ENCODE measurements around the gene MEIOC.
"Not testable (repeated sequence)": the region's sequence is repeated elsewhere in the genome, so short reads cannot be mapped to it uniquely, and the experiment has no call there.

Gene MEIOC

GRCh38 chr17:44655983-44656710, at the start of gene MEIOC:
Gene MEIOC, plus strand, starts transcription at chr17:44656468. Its CDS starts 146 bp downstream, at chr17:44656614.
- peak; percentile 26 for DNase-seq

GRCh38 chr17:44606658-44607057, 49.6 kb upstream of the MEIOC start:
- no peak for DNase-seq

GRCh38 chr17:44607836-44608690, 48.2 kb upstream of the MEIOC start:
- DNase-seq, result no peak

GRCh38 chr17:44608727-44609435, 47.4 kb upstream of the MEIOC start:
- no peak for DNase-seq

GRCh38 chr17:44610331-44610730, 45.9 kb upstream of the MEIOC start:
- no peak for DNase-seq

- DNase-seq, result no peak
These were observed 45.4 kb upstream of the MEIOC start for GRCh38 chr17:44610871-44611270.

GRCh38 chr17:44614862-44615261, 41.4 kb upstream of the MEIOC start:
- DNase-seq, result no peak

GRCh38 chr17:44618652-44619051, 37.6 kb upstream of the MEIOC start:
- not testable (repeated sequence) for DNase-seq

- no peak for DNase-seq
These were observed 33.1 kb upstream of the MEIOC start for GRCh38 chr17:44623070-44623725.

- DNase-seq, result no peak
These were observed 28.6 kb upstream of the MEIOC start for GRCh38 chr17:44627513-44628242.

GRCh38 chr17:44628243-44629188, 27.8 kb upstream of the MEIOC start:
- peak; percentile 4 for DNase-seq

- no peak for DNase-seq
These were observed 27.0 kb upstream of the MEIOC start for GRCh38 chr17:44629314-44629713.

- no peak for DNase-seq
These were observed 25.6 kb upstream of the MEIOC start for GRCh38 chr17:44630703-44631102.

- DNase-seq, result no peak
These were observed 22.3 kb upstream of the MEIOC start for GRCh38 chr17:44633998-44634397.

- DNase-seq, result not testable (repeated sequence)
These were observed 21.9 kb upstream of the MEIOC start for GRCh38 chr17:44634401-44634800.

- peak; percentile 9 for DNase-seq
These were observed 19.7 kb upstream of the MEIOC start for GRCh38 chr17:44636562-44636961.

GRCh38 chr17:44637066-44637465, 19.2 kb upstream of the MEIOC start:
- DNase-seq, result no peak

- no peak for DNase-seq
These were observed 13.4 kb upstream of the MEIOC start for GRCh38 chr17:44642834-44643233.

GRCh38 chr17:44645341-44645740, 10.9 kb upstream of the MEIOC start:
- DNase-seq, result no peak

- no peak for DNase-seq
These were observed 10.0 kb upstream of the MEIOC start for GRCh38 chr17:44646280-44646679.

- no peak for DNase-seq
These were observed 8.5 kb upstream of the MEIOC start for GRCh38 chr17:44647736-44648135.
